WERI-Rb-1 (cell line): ENCODE results near the gene RGS21.

Source experiments
- DNase-seq: peaks from one replicate; pipeline ENCODE4 v3.0.0-alpha.2; 2020
- H3K27ac ChIP-seq: fragments of 250-450 bp; sonication (Bioruptor Pico); 2 replicates; pipeline ENCODE4 v1.5.1; 2020; ENCODE audit warnings: mild to moderate bottlenecking, moderate library complexity
- H3K27me3 ChIP-seq: fragments of 250-450 bp; sonication (Bioruptor Pico); 2 replicates; pipeline ENCODE4 v1.5.1; 2021; ENCODE audit warnings: mild to moderate bottlenecking, low read depth, moderate library complexity; ENCODE audit not compliant: insufficient read depth, severe bottlenecking
- H3K36me3 ChIP-seq: fragments of 250-450 bp; sonication (Bioruptor Pico); 2 replicates; pipeline ENCODE4 v1.5.1; 2020; ENCODE audit warnings: mild to moderate bottlenecking, moderate library complexity
- H3K4me3 ChIP-seq: 2 replicates; pipeline ENCODE4 v1.5.1; 2011; ENCODE audit warnings: low read depth, mild to moderate bottlenecking, control low read depth, low read length
- H3K9me3 ChIP-seq: fragments of 250-450 bp; sonication (Bioruptor Pico); 2 replicates; pipeline ENCODE4 v1.5.1; 2021; ENCODE audit warnings: mild to moderate bottlenecking, moderate library complexity; ENCODE audit not compliant: severe bottlenecking
- TF ChIP-seq, protein P1 (sequence below): IDR thresholded peaks from 2 replicates; pipeline ENCODE4 v1.5.1; 2011; ENCODE audit warnings: low read depth, mild to moderate bottlenecking, control low read depth, inconsistent platforms, low read length

RGS21 gene, protein sequence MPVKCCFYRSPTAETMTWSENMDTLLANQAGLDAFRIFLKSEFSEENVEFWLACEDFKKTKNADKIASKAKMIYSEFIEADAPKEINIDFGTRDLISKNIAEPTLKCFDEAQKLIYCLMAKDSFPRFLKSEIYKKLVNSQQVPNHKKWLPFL

GRCh38 chr1:192316942-192317450 lies at the start of gene RGS21:
Gene RGS21, plus strand, starts transcription at chr1:192316992. Its CDS starts 26,045 bp downstream, at chr1:192343037.
- no peak within 1 kb of the TSS for H3K4me3 ChIP-seq
- no peaks in the 10 kb centered on the region for H3K9me3 ChIP-seq
- TF ChIP-seq, protein P1, sequence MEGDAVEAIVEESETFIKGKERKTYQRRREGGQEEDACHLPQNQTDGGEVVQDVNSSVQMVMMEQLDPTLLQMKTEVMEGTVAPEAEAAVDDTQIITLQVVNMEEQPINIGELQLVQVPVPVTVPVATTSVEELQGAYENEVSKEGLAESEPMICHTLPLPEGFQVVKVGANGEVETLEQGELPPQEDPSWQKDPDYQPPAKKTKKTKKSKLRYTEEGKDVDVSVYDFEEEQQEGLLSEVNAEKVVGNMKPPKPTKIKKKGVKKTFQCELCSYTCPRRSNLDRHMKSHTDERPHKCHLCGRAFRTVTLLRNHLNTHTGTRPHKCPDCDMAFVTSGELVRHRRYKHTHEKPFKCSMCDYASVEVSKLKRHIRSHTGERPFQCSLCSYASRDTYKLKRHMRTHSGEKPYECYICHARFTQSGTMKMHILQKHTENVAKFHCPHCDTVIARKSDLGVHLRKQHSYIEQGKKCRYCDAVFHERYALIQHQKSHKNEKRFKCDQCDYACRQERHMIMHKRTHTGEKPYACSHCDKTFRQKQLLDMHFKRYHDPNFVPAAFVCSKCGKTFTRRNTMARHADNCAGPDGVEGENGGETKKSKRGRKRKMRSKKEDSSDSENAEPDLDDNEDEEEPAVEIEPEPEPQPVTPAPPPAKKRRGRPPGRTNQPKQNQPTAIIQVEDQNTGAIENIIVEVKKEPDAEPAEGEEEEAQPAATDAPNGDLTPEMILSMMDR, result no peak
- DNase-seq, result no peak
- no peaks in the 10 kb centered on the region for H3K36me3 ChIP-seq
- H3K27me3 ChIP-seq, result no peaks in the 10 kb centered on the region
- H3K27ac ChIP-seq, result no peak within 1 kb of the TSS

GRCh38 chr1:192268468-192269052 lies 48.2 kb upstream of the RGS21 start:
- TF ChIP-seq, protein P1, result no peak
- DNase-seq, result no peak

GRCh38 chr1:192270398-192270797 lies 46.4 kb upstream of the RGS21 start:
- H3K36me3 ChIP-seq, result no peaks in the 10 kb centered on the region
- no peaks in the 10 kb centered on the region for H3K9me3 ChIP-seq
- TF ChIP-seq, protein P1, result no peak
- DNase-seq, result no peak
- no peak overlapping the region for H3K4me3 ChIP-seq
- no peak overlapping the region for H3K27ac ChIP-seq
- H3K27me3 ChIP-seq, result no peaks in the 10 kb centered on the region

More at GRCh38 chr1:192268468-192269052, 48.2 kb upstream of the RGS21 start:
- H3K27me3 ChIP-seq, result no peaks in the 10 kb centered on the region
- no peak overlapping the region for H3K27ac ChIP-seq
- no peaks in the 10 kb centered on the region for H3K9me3 ChIP-seq
- H3K4me3 ChIP-seq, result no peak overlapping the region
- no peaks in the 10 kb centered on the region for H3K36me3 ChIP-seq

GRCh38 chr1:192272732-192273131 lies 44.1 kb upstream of the RGS21 start:
- DNase-seq, result no peak
- H3K27ac ChIP-seq, result no peak overlapping the region

GRCh38 chr1:192274588-192274987 lies 42.2 kb upstream of the RGS21 start:
- TF ChIP-seq, protein P1, result no peak
- no peak overlapping the region for H3K4me3 ChIP-seq
- DNase-seq, result no peak
- H3K9me3 ChIP-seq, result no peaks in the 10 kb centered on the region
- no peak overlapping the region for H3K27ac ChIP-seq
- H3K36me3 ChIP-seq, result no peaks in the 10 kb centered on the region
- H3K27me3 ChIP-seq, result no peaks in the 10 kb centered on the region

More at GRCh38 chr1:192272732-192273131, 44.1 kb upstream of the RGS21 start:
- Histone ChIP-seq H3K4me3 (no peak overlapping the region), H3K9me3 (no peaks in the 10 kb centered on the region), H3K27me3 (no peaks in the 10 kb centered on the region), H3K36me3 (no peaks in the 10 kb centered on the region)
- TF ChIP-seq, protein P1, result no peak
